Measurements from ENCODE around the gene LAMC3. TPM values are rescaled to one million over a fixed set of nuclear protein-coding genes. Genes with fewer than 3 reads are reported as not detected.
"Not testable (repeated sequence)": the region's sequence is repeated elsewhere in the genome, so short reads cannot be mapped to it uniquely, and the experiment has no call there.

The LAMC3 gene
- total RNA-seq, 1 donor from 2014 or later, result 0.22 TPM

- DNase-seq (ENCODE audit: missing footprints) (no peak), ATAC-seq (no peak)
- intact Hi-C loops (cut with DNase I), result no loop called here
These were observed 11.9 kb downstream of the LAMC3 start for GRCh38 chr9:131020862-131021261.

GRCh38 chr9:131021785-131022184 lies 12.8 kb downstream of the LAMC3 start:
- intact Hi-C loops (cut with DNase I), result no loop called here
- ATAC-seq (no peak), DNase-seq (ENCODE audit: missing footprints) (no peak)

- ATAC-seq, result no peak
- no peak for DNase-seq (ENCODE audit: missing footprints)
- intact Hi-C loops (cut with DNase I), result no loop called here
These were observed 16.2 kb downstream of the LAMC3 start for GRCh38 chr9:131024978-131025868.

- ATAC-seq, result no peak
- intact Hi-C loops (cut with DNase I), result no loop called here
- no peak for DNase-seq (ENCODE audit: missing footprints)
These were observed 17.2 kb downstream of the LAMC3 start for GRCh38 chr9:131025953-131026858.

GRCh38 chr9:131027048-131027871 lies 18.3 kb downstream of the LAMC3 start:
- ATAC-seq, result no peak
- intact Hi-C loops (cut with DNase I), result no loop called here
- DNase-seq (ENCODE audit: missing footprints), result no peak

GRCh38 chr9:131027872-131028179 lies 18.9 kb downstream of the LAMC3 start:
- no peak for DNase-seq (ENCODE audit: missing footprints)
- intact Hi-C loops (cut with DNase I), result no loop called here
- no peak for ATAC-seq

GRCh38 chr9:131028221-131028884 lies 19.4 kb downstream of the LAMC3 start:
- no peak for DNase-seq (ENCODE audit: missing footprints)
- intact Hi-C loops (cut with DNase I), result no loop called here
- ATAC-seq, result no peak

- DNase-seq (ENCODE audit: missing footprints) (no peak), ATAC-seq (no peak)
- intact Hi-C loops (cut with DNase I), result no loop called here
These were observed 20.1 kb downstream of the LAMC3 start for GRCh38 chr9:131028931-131029573.

- ATAC-seq (no peak), DNase-seq (ENCODE audit: missing footprints) (no peak)
- intact Hi-C loops (cut with DNase I), result no loop called here
These were observed 20.6 kb downstream of the LAMC3 start for GRCh38 chr9:131029574-131029952.

- no peak for ATAC-seq
- no peak for DNase-seq (ENCODE audit: missing footprints)
- intact Hi-C loops (cut with DNase I), result no loop called here
These were observed 21.4 kb downstream of the LAMC3 start for GRCh38 chr9:131030239-131031004.

GRCh38 chr9:131031005-131031641 lies 22.1 kb downstream of the LAMC3 start:
- intact Hi-C loops (cut with DNase I), result no loop called here
- ATAC-seq (no peak), DNase-seq (ENCODE audit: missing footprints) (no peak)

GRCh38 chr9:131031642-131032005 lies 22.6 kb downstream of the LAMC3 start:
- intact Hi-C loops (cut with DNase I), result no loop called here
- DNase-seq (ENCODE audit: missing footprints) (no peak), ATAC-seq (no peak)

GRCh38 chr9:131032384-131032783 lies 23.4 kb downstream of the LAMC3 start:
- intact Hi-C loops (cut with DNase I), result no loop called here
- ATAC-seq (no peak), DNase-seq (ENCODE audit: missing footprints) (no peak)

GRCh38 chr9:131033269-131034224 lies 24.6 kb downstream of the LAMC3 start:
- ATAC-seq (no peak), DNase-seq (ENCODE audit: missing footprints) (peak; percentile 37)
- intact Hi-C loops (cut with DNase I), result no loop called here

- ATAC-seq, result no peak
- peak; percentile 54 for DNase-seq (ENCODE audit: missing footprints)
These were observed 25.3 kb downstream of the LAMC3 start for GRCh38 chr9:131034268-131034667.

GRCh38 chr9:131034749-131035148 lies 25.8 kb downstream of the LAMC3 start:
- intact Hi-C loops (cut with DNase I); ATAC-seq: not testable (repeated sequence)
- DNase-seq (ENCODE audit: missing footprints), result peak; percentile 25

More at GRCh38 chr9:131034268-131034667, 25.3 kb downstream of the LAMC3 start:
- intact Hi-C loops (cut with DNase I), result no loop called here

All from Right ventricle myocardium inferior (tissue), 1 donor.